Dermis microvascular lymphatic vessel endothelial cell (primary cell): ENCODE measurements around the gene GMNN. TPM values are rescaled to one million over a fixed set of nuclear protein-coding genes. Genes with fewer than 3 reads are reported as not detected.
A peak's percentile ranks its signal among the peaks of the same experiment; 100 is the strongest.
"Not testable (repeated sequence)": the region's sequence is repeated elsewhere in the genome, so short reads cannot be mapped to it uniquely, and the experiment has no call there.

Source experiments
- DNase-seq, 2 donors: peaks; one replicate each; pipeline versions ENCODE4 v3.0.0 to v3.0.0-alpha.2; 2010; ENCODE audit warnings: low read depth in 2 of 2
- total RNA-seq: library from RNA; depleted of rRNA; stranded (reverse); fragments of >200 nt; gene quantifications from 2 replicates; pipeline ENCODE4 v1.2.1, GENCODE V29; 2014

The GMNN gene
- 11.9 and 16.8 TPM in 2 replicates for total RNA-seq

DNA sequence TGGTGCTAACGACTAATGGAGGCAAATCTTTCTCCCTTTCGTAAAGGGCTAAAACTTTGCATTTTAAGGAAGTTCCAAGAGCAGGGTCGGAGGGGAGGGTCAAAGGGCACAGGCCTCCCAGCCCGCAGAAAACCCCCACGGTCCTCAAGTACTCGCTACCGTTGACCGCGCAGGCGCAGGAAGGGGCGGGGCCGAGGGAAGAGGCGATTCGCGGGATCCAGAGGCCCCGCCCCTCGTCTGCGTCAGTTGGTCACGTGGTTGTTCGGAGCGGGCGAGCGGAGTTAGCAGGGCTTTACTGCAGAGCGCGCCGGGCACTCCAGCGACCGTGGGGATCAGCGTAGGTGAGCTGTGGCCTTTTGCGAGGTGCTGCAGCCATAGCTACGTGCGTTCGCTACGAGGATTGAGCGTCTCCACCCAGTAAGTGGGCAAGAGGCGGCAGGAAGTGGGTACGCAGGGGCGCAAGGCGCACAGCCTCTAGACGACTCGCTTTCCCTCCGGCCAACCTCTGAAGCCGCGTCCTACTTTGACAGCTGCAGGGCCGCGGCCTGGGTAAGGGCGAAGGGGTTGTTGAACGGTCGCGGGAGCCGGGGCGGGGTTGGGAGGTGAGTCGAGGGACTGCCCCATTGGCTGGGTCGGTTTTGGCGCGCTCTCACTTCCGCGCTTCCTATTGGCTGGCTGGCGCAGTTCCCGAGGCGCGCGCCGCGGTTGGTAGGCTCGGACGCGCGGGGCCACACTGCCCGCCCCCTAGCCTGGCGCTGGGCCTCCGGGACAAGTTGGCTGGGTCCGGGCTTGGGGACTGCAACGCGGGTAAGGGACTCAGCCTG, at the start of gene GMNN:
Gene GMNN, plus strand, starts transcription at position 242 of the 824 bp plus-strand sequence. CDS start 2,310 bp downstream, outside the sequence.
- peak; percentile 82 to 95 for DNase-seq

DNA sequence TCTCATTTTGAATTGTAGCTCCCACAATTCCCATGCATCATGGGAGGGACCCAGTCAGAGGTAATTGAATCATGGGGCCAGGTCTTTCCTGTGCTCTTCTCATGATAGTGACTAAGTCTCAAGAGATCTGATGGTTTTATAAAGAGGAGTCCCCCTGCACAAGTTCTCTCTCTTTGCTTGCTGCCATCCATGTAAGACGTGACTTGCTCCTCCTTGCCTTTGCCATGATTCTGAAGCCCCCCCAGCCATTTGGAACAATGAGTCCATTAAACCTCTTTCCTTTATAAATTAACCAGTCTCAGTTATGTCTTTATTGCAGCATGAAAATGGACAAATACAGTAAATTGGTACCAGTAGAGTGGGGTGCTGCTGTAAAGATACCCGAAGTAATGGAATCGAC, 44.1 kb upstream of the GMNN start:
- not testable (repeated sequence) for DNase-seq

DNA sequence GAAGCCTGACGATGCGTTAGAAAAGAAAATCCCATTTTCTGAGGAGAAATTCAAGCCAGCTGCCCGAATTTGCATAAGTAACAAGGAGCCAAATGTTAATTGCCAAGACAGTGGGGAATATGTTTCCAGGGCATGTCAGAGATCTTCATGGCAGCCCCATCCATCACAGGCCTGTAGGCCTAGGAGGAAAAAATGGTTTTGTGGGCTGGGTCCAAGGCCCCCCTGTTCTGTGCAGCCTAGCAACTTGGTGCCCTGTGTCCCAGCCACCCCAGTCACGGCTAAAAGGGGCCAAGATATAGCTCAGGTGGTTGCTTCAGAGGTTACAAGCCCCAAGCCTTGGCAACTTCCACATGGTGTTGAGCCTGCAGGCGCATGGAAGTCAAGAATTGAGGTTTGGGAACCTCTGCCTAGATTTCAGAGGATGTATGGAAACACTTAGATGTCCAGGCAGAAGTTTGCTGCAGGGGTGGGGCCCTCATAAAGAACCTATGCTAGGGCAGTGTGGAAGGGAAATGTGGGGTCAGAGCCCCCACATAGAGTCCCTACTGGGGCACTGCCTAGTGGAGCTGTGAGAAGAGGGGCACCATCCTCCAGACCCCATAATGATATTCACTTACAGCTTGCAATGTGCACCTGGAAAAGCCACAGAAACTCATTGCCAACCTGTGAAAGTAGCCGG, 43.1 kb upstream of the GMNN start:
- DNase-seq: not testable (repeated sequence)

DNA sequence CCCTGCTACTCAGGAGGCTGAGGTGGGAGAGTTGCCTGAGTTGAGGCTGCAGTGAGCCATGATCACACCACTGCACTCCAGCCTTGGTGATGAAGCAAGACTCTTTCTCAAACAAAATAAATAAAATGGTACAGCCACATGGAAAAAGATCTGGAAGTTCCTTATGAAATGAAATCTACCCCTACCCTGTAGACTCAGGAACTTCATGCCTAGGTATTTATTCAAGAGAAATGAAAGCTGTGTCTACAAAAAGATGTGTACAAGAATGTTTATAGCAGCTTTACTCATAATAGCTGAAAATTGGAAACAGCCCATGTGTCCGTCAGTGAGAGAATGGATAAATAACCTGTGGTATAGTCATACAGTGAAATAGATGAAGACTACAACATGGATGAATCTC, 40.6 kb upstream of the GMNN start:
- no peak for DNase-seq

DNA sequence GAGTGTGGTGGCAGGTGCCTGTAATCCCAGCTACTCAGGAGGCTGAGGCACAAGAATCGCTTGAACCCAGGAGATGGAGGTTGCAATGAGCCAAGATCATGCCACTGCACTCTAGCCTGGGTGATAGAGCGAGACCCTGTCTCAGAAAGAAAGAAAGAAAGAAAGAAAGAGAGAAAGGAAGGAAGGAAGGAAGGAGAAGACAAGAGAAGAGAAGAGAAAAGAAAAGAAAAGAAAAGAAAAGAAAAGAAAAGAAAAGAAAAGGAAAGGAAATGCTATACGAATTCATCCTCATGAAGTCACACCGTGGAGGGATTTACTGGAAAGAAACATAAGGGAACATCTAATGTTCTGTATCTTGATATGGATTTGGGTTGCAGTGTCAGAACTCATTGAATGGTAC, 40.0 kb upstream of the GMNN start:
- DNase-seq: not testable (repeated sequence)

DNA sequence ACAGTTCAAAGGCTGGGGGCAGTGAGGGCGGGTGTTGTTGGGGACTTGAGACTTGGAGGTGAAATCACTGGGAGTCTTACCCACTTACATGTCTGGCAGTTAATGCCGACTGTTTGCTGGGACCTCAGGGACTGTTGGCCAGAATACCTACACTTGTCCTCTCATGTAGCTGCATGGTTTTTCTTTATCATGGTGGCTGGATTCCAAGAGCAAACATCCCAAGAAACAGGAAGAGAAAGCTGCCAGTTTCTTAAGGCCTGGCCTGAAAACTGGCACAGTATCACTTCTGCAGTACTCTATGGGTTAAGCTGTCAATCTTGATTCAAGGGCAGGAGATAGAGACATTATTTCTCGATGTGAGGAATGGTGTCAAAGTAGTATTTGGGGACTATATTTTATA, 36.0 kb upstream of the GMNN start:
- DNase-seq: no peak

DNA sequence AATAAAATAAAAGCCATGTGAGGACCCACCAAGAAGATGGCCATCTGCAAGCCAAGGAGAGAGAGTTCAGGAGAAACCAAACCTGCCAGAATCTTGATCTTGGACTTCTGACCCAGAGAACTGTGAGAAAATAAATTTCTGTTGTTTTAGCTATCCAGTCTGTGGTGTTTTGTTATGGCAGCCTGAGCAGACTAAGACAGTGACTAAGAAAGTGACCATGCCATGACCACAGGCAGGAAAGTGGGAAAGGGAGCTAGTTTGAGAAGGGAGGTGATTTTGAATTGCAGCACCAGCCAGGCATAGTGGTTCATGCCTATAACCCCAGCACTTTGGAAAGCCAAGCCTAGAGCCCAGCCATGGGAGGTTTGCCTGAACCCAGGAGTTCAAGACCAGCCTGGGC, 33.9 kb upstream of the GMNN start:
- no peak for DNase-seq

DNA sequence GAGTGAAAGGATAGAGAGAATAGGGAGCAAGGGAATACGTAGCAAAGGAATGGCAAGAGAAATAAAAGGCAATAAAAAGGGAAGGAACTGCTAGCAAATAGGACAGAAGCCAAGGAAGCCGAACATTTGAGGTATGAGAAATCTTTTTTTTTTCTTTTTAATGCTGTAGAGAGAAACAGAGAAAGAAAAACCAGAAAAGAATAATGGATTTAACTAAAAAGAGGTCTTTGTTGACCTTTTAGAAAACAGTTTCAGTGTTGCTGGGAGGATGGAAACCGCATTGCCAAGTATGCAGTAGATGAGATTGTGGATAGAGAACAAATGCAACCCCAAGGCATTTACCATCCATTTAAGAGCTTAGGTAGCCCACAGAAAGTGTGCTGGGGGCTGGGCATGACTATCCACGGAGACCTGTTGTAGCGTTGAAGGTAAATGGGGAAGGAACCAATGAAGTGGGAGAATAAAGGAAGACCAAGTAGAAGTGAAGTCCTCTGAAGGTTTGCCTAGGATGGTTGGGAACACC, 32.5 kb upstream of the GMNN start:
- DNase-seq: no peak

DNA sequence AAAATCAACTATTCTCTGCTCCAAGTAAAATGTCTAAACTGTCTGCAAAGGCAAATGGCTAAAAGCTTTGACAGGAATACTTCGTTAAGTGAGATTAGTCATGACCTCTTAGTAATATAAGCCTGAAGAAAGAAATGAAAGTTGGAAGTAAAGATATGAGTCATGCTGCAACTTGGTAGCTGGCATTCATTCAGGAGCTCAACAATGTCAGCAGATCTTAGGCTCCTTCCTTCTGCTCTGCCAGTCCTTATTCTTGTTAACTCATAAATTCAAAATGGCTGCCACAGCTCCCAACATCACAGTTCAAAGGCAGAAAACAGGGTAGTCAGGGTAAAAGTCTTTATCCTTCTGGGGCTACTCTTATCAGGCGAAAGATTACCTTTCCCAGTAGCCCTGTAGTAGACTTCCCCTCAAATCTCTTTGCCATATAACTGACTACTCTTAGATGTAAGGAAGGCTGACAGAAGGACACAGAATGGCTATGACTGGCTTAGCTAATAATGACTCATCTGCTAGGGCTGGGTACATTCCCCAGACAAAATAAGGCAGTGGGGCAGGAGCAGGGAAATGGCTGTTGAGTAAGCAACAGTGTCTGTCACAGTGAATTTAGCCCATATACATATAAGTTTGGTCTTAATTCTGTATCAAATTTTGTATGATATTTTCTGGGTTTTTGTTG, 31.3 kb upstream of the GMNN start:
- peak in 1 of 2 donors; percentile 89 for DNase-seq

DNA sequence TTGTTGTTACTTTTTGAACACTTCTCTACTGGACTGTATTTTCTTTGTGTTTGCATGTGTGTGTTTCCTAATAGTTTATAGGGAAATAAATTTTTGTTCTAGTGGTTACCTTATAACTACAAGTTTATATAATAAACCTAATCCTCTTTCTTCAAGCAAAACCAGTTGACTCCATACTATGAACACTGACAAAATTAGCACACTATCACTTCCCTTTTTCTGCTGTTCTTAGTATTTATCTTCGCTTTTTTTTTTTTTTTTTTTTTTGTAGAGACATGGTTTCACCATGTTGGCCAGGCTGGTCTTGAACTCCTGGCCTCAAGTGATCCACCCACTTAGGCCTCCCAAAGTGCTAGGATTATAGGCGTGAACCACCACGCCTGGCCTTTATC, 30.8 kb upstream of the GMNN start:
- no peak for DNase-seq

DNA sequence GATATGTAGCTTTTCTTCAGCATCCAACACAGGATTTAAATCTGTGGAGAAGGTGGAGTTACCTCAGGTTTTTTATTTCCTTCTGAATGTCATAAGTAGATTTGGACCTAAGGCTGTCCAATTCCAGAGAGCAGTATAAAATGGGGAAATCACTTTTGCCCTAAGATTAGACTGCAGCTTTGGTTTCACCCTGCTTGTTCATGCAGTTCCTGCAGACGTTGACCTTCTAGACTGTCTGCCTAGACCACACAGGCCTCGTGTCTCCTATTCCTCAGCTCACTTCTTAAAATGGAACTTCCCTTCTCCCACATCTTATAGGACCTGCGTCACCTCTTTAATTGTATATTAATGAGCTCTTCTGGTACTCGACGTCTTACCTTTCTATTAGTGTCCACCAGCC, 29.8 kb upstream of the GMNN start:
- no peak for DNase-seq

DNA sequence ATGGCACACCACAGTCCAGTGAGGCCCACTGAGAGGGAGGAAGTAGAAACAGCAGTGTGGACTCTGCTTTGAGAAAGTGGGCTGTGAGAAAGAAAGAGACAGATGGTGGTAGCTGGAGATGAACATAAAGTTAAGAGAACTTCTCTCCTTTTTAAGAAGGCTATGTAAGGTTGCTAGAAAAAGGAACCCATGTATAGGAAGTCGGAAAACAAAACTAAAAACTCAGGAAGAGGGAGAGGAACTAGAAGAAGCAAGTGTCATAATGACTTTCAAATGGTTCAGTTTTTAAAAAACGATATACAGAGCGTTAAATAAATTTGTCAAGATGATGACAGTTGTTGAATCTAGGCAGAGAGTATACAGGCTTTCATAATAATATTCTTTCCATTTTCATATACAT, 25.4 kb upstream of the GMNN start:
- no peak for DNase-seq

DNA sequence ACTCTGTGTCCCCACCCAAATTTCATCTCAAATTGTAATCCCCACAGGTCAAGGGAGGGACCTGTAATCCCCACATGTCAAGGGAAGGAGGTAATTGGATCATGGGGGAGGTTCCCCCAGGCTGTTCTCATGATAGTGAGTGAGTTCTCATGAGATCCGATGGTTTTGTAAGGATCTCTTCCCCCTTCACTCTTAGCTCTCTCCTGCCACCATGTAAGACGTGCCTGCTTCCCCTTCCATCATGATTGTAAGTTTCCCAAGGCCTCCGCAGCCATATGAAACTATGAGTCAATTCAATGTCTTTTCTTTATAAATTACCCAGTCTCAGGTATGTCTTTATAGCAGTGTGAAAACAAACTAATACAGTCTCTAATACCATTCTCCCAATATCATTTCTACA, 23.9 kb upstream of the GMNN start:
- DNase-seq: not testable (repeated sequence)

DNA sequence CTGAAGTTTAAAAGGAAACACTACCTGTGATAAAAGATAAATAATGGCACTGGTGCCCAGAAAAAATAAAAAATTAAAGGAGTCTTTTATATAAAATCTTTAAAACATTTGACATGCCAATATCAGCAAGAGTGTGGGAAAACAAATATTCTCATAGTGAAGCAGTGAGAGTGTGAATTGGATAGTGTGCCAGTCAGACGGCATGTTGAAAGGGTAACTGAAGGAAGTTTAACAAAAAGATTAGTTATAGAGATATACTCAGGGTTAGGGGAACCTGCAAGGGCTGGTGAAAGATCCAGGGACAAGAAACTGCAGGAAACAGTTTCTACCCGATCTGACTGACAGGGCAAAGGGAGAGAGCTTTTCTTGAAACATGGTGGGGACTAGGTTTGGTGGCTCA, 22.2 kb upstream of the GMNN start:
- no peak for DNase-seq

DNA sequence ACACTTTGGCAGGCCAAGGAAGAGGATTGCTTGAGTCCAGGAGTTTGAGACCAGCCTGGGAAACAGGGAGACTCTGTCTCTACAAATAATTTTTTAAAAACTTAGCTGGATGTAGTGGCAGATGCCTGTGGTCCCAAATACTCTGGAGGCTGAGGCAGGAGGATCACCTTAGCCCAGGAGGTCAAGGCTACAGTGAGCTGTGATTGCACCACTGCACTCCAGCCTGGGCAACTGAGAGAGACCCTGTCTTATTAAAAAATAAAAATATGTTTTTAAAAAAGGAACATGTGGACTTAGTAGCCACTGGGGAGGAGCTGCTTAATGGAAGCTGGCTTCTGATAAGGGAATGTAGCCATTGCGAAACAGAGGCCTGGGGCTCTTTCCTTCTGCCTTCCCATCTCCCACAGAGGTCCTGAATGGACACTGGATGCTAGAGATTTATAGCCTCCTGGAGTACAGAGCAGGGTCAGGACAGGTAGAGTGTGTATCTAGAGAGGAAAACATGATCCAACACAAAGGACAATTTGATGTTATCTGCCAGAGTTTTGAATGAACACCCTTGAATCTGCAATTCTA, 21.7 kb upstream of the GMNN start:
- no peak for DNase-seq

DNA sequence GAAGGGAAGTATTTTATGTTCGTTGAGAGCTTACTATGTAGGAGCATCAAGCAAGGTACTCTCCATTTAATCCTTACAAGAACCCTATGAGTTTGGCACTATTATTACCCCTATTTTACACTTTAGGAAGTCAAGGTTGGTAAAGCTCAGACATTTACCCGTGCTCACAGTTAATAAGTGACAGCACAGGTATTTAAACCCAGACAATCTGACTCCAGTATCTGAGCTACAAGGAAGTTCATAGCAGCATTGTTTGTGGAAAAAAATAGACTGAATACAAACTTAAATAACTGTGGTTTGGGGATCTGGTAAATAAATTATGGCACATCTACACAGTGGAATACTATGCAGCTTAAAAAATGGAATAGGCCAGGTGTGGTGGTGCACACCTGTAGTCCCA, 21.2 kb upstream of the GMNN start:
- no peak for DNase-seq

DNA sequence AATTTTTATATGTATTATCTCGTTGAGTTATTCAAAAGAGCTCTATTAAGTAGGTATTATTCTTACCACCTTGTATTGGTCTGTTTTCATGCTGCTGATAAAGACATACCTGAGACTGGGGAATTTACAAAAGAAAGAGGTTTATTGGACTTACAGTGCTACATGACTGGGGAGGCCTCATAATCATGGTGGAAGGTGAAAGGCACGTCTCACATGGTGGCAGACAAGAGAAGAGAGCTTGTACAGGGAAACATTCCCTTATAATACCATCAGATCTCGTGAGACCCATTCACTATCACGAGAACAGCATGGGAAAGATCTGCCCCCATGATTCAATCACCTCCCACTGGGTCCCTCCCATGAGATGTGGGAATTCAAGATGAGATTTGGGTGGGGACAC, 20.4 kb upstream of the GMNN start:
- DNase-seq: not testable (repeated sequence)

DNA sequence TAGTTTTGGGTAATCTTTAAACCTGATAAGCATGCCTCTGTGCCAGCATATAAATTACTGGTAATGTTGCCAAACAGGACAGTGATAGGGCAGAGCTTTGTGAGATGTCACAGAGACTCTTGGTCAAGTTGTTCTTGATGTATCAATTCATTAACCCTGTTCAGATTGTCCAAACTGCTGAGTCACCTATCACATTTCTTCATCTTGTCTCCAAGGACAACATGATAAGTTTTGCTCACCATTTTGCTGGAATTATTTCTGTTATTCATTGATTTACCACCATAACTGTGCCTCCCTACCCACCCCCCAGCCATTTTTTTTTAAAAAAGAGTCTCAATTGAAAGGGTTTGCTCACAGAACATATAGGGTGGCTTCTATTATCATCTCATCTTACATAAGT, 19.5 kb upstream of the GMNN start:
- DNase-seq: no peak

DNA sequence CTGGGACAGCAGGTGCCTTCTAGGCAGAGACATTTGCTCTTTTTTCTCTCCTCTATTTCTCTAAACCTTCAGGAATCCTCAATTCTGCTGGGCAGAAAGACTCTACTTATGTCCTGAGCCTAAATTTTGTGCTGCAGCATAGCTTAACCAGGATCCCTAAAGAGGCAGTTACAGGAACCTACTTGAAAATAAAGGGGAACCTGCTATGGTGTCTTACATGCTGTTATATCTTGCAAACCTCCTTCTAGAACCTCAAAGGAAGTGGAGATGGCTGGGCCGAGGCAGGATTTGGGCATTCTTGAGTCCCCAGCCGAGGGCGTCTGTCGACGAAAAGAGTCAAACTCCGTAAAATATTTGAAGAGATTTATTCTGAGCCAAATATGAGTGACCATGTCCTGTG, 17.1 kb upstream of the GMNN start:
- no peak for DNase-seq

DNA sequence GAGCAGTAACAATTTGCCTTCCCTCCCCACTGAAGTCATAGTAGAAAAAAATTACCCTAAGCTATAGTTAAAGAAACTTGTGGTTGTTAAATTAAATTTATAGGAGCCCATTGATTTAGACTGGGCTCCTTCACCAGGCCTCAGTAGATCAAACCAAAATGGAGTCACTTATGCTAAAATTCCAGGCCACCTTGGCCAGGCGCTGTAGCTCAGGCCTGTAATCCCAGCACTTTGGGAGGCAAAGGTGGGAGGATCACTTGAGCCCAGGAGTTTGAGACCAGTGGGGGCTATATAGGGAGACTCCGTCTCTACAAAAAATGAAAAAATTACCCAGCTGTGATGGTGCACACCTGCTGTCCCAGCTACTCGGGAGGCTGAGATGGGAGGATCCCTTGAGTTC, 15.0 kb upstream of the GMNN start:
- no peak for DNase-seq

DNA sequence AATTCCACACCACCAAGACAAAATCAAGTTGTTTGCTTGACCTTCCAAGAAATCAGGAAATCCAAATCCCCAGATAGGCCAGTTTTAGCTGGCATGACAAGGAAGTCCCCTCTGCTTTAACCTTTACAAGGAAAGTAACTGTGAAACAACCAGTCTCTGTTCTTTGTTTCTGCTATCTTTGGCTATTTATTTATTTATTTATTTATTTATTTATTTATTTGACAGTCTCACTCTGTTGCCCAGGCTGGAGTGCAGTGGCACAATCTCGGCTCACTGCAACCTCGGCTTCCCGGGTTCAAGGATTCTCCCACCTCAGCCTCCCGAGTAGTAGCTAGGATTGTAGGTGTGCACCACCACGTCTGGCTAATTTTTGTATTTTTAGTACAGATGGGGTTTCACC, 14.5 kb upstream of the GMNN start:
- no peak for DNase-seq
